NCI-H774 (cell line): ENCODE results near the gene LGALS9B.
"Not testable (repeated sequence)": the region's sequence is repeated elsewhere in the genome, so short reads cannot be mapped to it uniquely, and the experiment has no call there.

ENCODE experiments used
- DNase-seq: peaks from one replicate; lab custom pipeline; 2025; lab: John Stamatoyannopoulos, UW

Gene LGALS9B

GRCh38 chr17:20466999-20467398 lies 340 bp downstream of the LGALS9B start:
- DNase-seq: not testable (repeated sequence)

GRCh38 chr17:20466553-20466952 lies 786 bp downstream of the LGALS9B start:
- DNase-seq: not testable (repeated sequence)

GRCh38 chr17:20465535-20465934 lies 1.8 kb downstream of the LGALS9B start:
- not testable (repeated sequence) for DNase-seq

GRCh38 chr17:20464854-20465414 lies 2.4 kb downstream of the LGALS9B start:
- DNase-seq: not testable (repeated sequence)

- DNase-seq: not testable (repeated sequence)
These were observed 5.2 kb downstream of the LGALS9B start for GRCh38 chr17:20462158-20462557.

GRCh38 chr17:20457848-20458381 lies 9.4 kb downstream of the LGALS9B start:
- not testable (repeated sequence) for DNase-seq

GRCh38 chr17:20455106-20455505 lies 12.2 kb downstream of the LGALS9B start:
- DNase-seq: not testable (repeated sequence)

- not testable (repeated sequence) for DNase-seq
These were observed 13.4 kb downstream of the LGALS9B start for GRCh38 chr17:20453820-20454434.

GRCh38 chr17:20450852-20451251 lies 16.5 kb downstream of the LGALS9B start:
- DNase-seq: not testable (repeated sequence)

- not testable (repeated sequence) for DNase-seq
These were observed 19.6 kb downstream of the LGALS9B start for GRCh38 chr17:20447534-20448321.

- not testable (repeated sequence) for DNase-seq
These were observed 20.4 kb downstream of the LGALS9B start for GRCh38 chr17:20446895-20447294.

GRCh38 chr17:20444581-20445236 lies 22.6 kb downstream of the LGALS9B start:
- DNase-seq: not testable (repeated sequence)

GRCh38 chr17:20444173-20444572 lies 23.2 kb downstream of the LGALS9B start:
- not testable (repeated sequence) for DNase-seq

- DNase-seq: not testable (repeated sequence)
These were observed 23.7 kb downstream of the LGALS9B start for GRCh38 chr17:20443632-20444031.

- DNase-seq: not testable (repeated sequence)
These were observed 26.7 kb downstream of the LGALS9B start for GRCh38 chr17:20440665-20441064.

- DNase-seq: not testable (repeated sequence)
These were observed 32.2 kb downstream of the LGALS9B start for GRCh38 chr17:20435166-20435565.

GRCh38 chr17:20433382-20433781 lies 34.0 kb downstream of the LGALS9B start:
- not testable (repeated sequence) for DNase-seq

GRCh38 chr17:20427264-20427663 lies 40.1 kb downstream of the LGALS9B start:
- not testable (repeated sequence) for DNase-seq

GRCh38 chr17:20422826-20423225 lies 44.5 kb downstream of the LGALS9B start:
- not testable (repeated sequence) for DNase-seq

GRCh38 chr17:20418838-20419237 lies 48.5 kb downstream of the LGALS9B start:
- not testable (repeated sequence) for DNase-seq

- not testable (repeated sequence) for DNase-seq
These were observed 49.8 kb downstream of the LGALS9B start for GRCh38 chr17:20417492-20418080.
